Osteoblast (primary cell): ENCODE data around the gene PRKCE. TPM values are rescaled to one million over a fixed set of nuclear protein-coding genes. Genes with fewer than 3 reads are reported as not detected.
A peak's percentile ranks its signal among the peaks of the same experiment; 100 is the strongest.

ENCODE experiments used
- DNase-seq: peaks from one replicate; pipeline ENCODE4 v3.0.0; 2011; ENCODE audit warnings: low spot score, mixed read lengths; ENCODE audit not compliant: insufficient read length; ENCODE audit errors: missing footprints
- H2AFZ ChIP-seq: 2 replicates; pipeline ENCODE4 v1.6.0; 2011; ENCODE audit warnings: mild to moderate bottlenecking, low read length
- H3K27ac ChIP-seq: 2 replicates; pipeline ENCODE4 v1.5.1; 2011; ENCODE audit warnings: mild to moderate bottlenecking, low read depth, low read length, moderate library complexity
- H3K27me3 ChIP-seq: 2 replicates; pipeline ENCODE4 v1.6.0; 2012; ENCODE audit warnings: mild to moderate bottlenecking, control low read depth, inconsistent platforms, low read length, moderate library complexity; ENCODE audit not compliant: insufficient read depth
- H3K36me3 ChIP-seq: 2 replicates; pipeline ENCODE4 v1.5.1; 2011; ENCODE audit warnings: mild to moderate bottlenecking, low read length, control low read depth, moderate library complexity; ENCODE audit not compliant: insufficient read depth
- H3K4me1 ChIP-seq: 2 replicates; pipeline ENCODE4 v1.5.1; 2011; ENCODE audit warnings: mild to moderate bottlenecking, low read length, control low read depth, moderate library complexity; ENCODE audit not compliant: insufficient read depth
- H3K4me2 ChIP-seq: 2 replicates; pipeline ENCODE4 v1.6.0; 2011; ENCODE audit warnings: mild to moderate bottlenecking, low read length; ENCODE audit not compliant: insufficient read depth
- H3K4me3 ChIP-seq: fragments of 200-600 bp; sonication (generic); 3 replicates; pipeline ENCODE4 v1.5.1; 2012; ENCODE audit warnings: mild to moderate bottlenecking, low read length, inconsistent platforms; ENCODE audit not compliant: insufficient read depth
- H3K79me2 ChIP-seq: 2 replicates; pipeline ENCODE4 v1.6.0; 2012; ENCODE audit warnings: mild to moderate bottlenecking, low read length, control low read depth, inconsistent platforms; ENCODE audit not compliant: insufficient read depth
- H3K9me3 ChIP-seq: 2 replicates; pipeline ENCODE4 v1.5.1; 2011; ENCODE audit warnings: low read depth, low read length, control low read depth
- H4K20me1 ChIP-seq: 2 replicates; pipeline ENCODE4 v1.6.0; 2012; ENCODE audit warnings: mild to moderate bottlenecking, low read length, control low read depth; ENCODE audit not compliant: insufficient read depth
- total RNA-seq: library from RNA; depleted of rRNA; stranded (reverse); fragments of >200 nt; gene quantifications from 2 replicates; pipeline ENCODE4 v1.2.3, GENCODE V29; 2012
- TF ChIP-seq, protein P1 (sequence below): IDR thresholded peaks from 2 replicates; pipeline ENCODE4 v1.5.1; 2011; ENCODE audit warnings: mild to moderate bottlenecking, low read depth, low read length, moderate library complexity; ENCODE audit errors: extremely low read depth

Gene PRKCE
- total RNA-seq, 1 donor = 22.1 TPM

DNA sequence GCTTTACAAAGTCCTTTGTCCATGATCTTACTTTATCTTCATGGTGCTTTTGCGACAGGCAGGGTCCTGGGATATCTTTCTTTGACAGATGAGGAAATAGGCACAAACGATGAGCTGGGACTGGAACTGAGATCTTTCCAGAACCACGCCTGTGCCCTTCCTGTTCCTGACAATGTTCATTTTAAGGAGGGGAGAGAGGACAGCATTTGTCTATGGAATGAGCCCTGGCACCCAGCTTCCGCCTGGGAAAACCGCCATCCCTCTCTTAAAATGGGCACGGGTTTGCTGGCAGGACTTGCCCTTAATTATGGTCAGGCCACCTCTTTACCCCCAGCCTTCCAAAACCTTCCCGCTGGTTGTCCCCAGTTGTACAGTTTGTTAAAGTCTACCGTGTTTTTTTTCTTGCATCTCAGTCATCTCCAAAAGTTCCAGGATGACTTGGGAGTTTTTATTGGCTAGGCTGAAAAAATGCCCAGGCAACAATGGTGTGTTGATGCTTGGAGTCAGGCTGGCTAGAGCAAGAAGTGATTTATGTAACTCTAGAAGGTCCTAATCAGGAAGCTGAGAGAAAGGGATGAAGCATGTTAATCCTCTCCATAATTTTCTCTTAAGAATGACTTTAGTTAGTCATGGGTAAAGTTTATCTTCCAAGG, 380.8 kb downstream of the PRKCE start:
- Histone ChIP-seq H3K4me3 (no peak overlapping the region), H4K20me1 (no peaks in the 10 kb centered on the region), H3K27ac (peak overlapping the region; percentile 10), H3K4me2 (no peak overlapping the region), H3K9me3 (no peaks in the 10 kb centered on the region), H3K36me3 (no peaks in the 10 kb centered on the region), H2AFZ (peak overlapping the region; percentile 6), H3K4me1 (peaks cover 33% of the 10 kb centered on the region), H3K79me2 (no peaks in the 10 kb centered on the region), H3K27me3 (no peaks in the 10 kb centered on the region)
- no peak for DNase-seq
- TF ChIP-seq, protein P1, sequence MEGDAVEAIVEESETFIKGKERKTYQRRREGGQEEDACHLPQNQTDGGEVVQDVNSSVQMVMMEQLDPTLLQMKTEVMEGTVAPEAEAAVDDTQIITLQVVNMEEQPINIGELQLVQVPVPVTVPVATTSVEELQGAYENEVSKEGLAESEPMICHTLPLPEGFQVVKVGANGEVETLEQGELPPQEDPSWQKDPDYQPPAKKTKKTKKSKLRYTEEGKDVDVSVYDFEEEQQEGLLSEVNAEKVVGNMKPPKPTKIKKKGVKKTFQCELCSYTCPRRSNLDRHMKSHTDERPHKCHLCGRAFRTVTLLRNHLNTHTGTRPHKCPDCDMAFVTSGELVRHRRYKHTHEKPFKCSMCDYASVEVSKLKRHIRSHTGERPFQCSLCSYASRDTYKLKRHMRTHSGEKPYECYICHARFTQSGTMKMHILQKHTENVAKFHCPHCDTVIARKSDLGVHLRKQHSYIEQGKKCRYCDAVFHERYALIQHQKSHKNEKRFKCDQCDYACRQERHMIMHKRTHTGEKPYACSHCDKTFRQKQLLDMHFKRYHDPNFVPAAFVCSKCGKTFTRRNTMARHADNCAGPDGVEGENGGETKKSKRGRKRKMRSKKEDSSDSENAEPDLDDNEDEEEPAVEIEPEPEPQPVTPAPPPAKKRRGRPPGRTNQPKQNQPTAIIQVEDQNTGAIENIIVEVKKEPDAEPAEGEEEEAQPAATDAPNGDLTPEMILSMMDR = no peak

DNA sequence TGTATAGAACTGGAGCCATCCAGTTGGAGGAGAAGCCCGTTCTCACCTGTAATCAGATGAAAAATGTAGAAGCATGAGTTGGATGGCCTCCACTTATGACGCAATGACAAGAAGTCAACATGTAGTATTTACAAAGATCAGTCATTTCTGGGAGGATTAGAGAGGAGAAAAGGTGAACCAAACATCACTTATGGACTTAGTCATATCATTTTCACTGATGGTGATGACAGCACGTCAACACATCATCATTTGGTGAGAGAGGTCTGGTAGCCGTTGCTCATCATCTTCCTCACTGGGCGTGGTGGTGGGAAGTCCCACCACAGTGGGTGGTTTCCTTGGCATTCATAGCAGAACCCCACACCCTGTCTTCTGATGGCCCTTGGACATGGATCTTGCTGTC, 381.5 kb downstream of the PRKCE start:
- no peak overlapping the region for H3K27ac ChIP-seq
- no peak overlapping the region for H3K4me2 ChIP-seq
- no peaks in the 10 kb centered on the region for H3K9me3 ChIP-seq
- TF ChIP-seq, protein P1 = no peak
- H3K36me3 ChIP-seq = no peaks in the 10 kb centered on the region
- no peaks in the 10 kb centered on the region for H4K20me1 ChIP-seq
- no peak for DNase-seq
- H3K4me1 ChIP-seq = peaks cover 40% of the 10 kb centered on the region
- no peak overlapping the region for H2AFZ ChIP-seq
- no peak overlapping the region for H3K4me3 ChIP-seq
- no peaks in the 10 kb centered on the region for H3K79me2 ChIP-seq
- H3K27me3 ChIP-seq = no peaks in the 10 kb centered on the region

GRCh38 chr2:46034535-46034934, 383.1 kb downstream of the PRKCE start:
- H2AFZ ChIP-seq = no peak overlapping the region

DNA sequence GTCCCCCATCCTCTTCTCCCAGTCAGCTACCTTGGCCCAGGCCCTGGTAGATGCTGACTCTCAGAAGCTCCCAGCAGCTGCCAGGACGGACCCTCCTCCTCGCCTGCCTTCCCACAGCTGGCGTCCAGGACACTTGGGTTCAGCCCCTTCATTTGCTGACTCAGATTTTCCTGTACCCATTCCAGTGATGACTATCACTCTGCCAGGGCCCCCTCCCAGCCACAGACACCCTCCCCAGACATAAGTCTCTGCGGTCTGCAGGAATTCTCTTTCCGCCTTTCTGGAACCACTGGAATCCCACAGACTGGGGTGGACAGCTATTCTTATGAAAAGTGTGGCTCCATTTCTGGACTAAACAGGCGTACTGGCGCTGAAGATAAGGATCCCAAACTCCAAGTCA, 385.5 kb downstream of the PRKCE start:
- TF ChIP-seq, protein P1 = no peak
- peaks cover 28% of the 10 kb centered on the region for H3K4me1 ChIP-seq
- no peaks in the 10 kb centered on the region for H3K36me3 ChIP-seq
- H2AFZ ChIP-seq = peak overlapping the region; percentile 11
- peak overlapping the region; percentile 39 for H3K4me2 ChIP-seq
- no peaks in the 10 kb centered on the region for H3K79me2 ChIP-seq
- no peaks in the 10 kb centered on the region for H4K20me1 ChIP-seq
- peak; percentile 76 for DNase-seq
- no peaks in the 10 kb centered on the region for H3K27me3 ChIP-seq
- H3K9me3 ChIP-seq = no peaks in the 10 kb centered on the region
- no peak overlapping the region for H3K4me3 ChIP-seq
- peak overlapping the region; percentile 80 for H3K27ac ChIP-seq

More at GRCh38 chr2:46034535-46034934, 383.1 kb downstream of the PRKCE start:
- Histone ChIP-seq H3K36me3 (no peaks in the 10 kb centered on the region), H3K79me2 (no peaks in the 10 kb centered on the region), H3K4me2 (no peak overlapping the region), H3K27ac (no peak overlapping the region), H3K4me3 (no peak overlapping the region), H3K4me1 (peaks cover 38% of the 10 kb centered on the region), H3K27me3 (no peaks in the 10 kb centered on the region), H3K9me3 (no peaks in the 10 kb centered on the region), H4K20me1 (no peaks in the 10 kb centered on the region)
- TF ChIP-seq, protein P1 = no peak
- DNase-seq = no peak
